ENCODE results near the gene RAPGEF1. TPM values are rescaled to one million over a fixed set of nuclear protein-coding genes. Genes with fewer than 3 reads are reported as not detected.
A peak's percentile ranks its signal among the peaks of the same experiment; 100 is the strongest.

The RAPGEF1 gene
- total and polyA plus RNA-seq, 2 of the 13 experiments (the other 11 are each of a cell fraction or from before 2014, with no cell fraction given) = 21.2 to 38.9 TPM

GRCh38 chr9:131731237-131731636, 8.6 kb downstream of the RAPGEF1 start (continued):
- TF ChIP-seq TFE3 (CRISPR knock-in tag; IDR thresholded peaks at IDR 0.05) = 0 out of 2 replicates have a peak, but pooled peaks have one; percentile 25

- intact Hi-C loops (cut with micrococcal nuclease; ENCODE audit: unreplicated experiment) (no loop called here), in situ Hi-C loops (cut with HindIII; ENCODE audit: extremely low pct_ligation_motif_present, low pct_unique_long_range_greater_than_20kb) (loop anchor here (25.0 kb wide), 1 partner anchor 342 kb away; the partner anchor contains the start of gene PRRC2B)
- FAIRE-seq = peak; percentile 21
- no TSS peak for BruUV-seq (replicated peaks)
- Histone ChIP-seq H4K20me1 (ENCODE audit: insufficient read depth, low read length) (peaks cover 19% of the 10 kb centered on the region), H3K4me1 (ENCODE audit: insufficient read depth, low read length) (peaks cover 81% of the 10 kb centered on the region), H3K4me2 (ENCODE audit: low read depth, low read length) (no peak overlapping the region), H3K27me3 (ENCODE audit: control insufficient read depth in 1 of 2, insufficient read depth in 2 of 2, low read length in 2 of 2) (no peaks in the 10 kb centered on the region), H2AFZ (ENCODE audit: low read length) (no peak overlapping the region), H3K79me2 (ENCODE audit: insufficient read depth, low read length) (peaks cover 72% of the 10 kb centered on the region), H3K9me3 (ENCODE audit: low read length) (no peaks in the 10 kb centered on the region), H3K9ac (ENCODE audit: insufficient read depth, low read depth, low read length) (no peak overlapping the region), H3K4me3 (replicated peaks in 1 of 3; ENCODE audit: insufficient read depth in 1 of 3, low read depth in 2 of 3, low read length in 3 of 3) (no peak overlapping the region), H3K36me3 (replicated peaks in 1 of 2; ENCODE audit: control insufficient read depth in 1 of 2, insufficient read depth in 2 of 2, low read length in 2 of 2) (no peaks in the 10 kb centered on the region), H3K27ac (ENCODE audit: extremely low read length, insufficient read depth, low read length) (peak overlapping the region; percentile 19)
- POLR2A ChIA-PET = no interaction called here
- DNase-seq (ENCODE audit: low spot score) = no peak
- CTCF ChIA-PET (ENCODE audit: low intra/inter-chr PET ratio, low total read pairs) = interaction anchor here (1.7 kb wide), 1 partner anchor 11 kb away, joined by 6 read pairs; the partner anchor contains the start of gene RAPGEF1
- 60% methylated on average over 2 of the region's 3 CpGs for WGBS (ENCODE audit: low lambda C conversion rate)
- ATAC-seq = peak; percentile 43
- TF ChIP-seq ZNF12 (CRISPR knock-in tag; IDR thresholded peaks at IDR 0.05) (no peak), BCL6 (CRISPR knock-in tag; IDR thresholded peaks at IDR 0.05) (no peak), ZNF407 (CRISPR knock-in tag; IDR thresholded peaks at IDR 0.05; ENCODE audit: not compliant biosample characterization) (no peak), SAP130 (CRISPR knock-in tag; IDR thresholded peaks at IDR 0.05; ENCODE audit: low read depth) (peak; percentile 10; the same call in 1 of the 2 replicates), UBTF (CRISPR knock-in tag; IDR thresholded peaks at IDR 0.05) (no peak)
Observed at GRCh38 chr9:131728961-131729360, 10.9 kb downstream of the RAPGEF1 start.
